GM18909 (cell line): Measurements from ENCODE around the gene GPD1L.

Source experiments
- ATAC-seq: cut with Tn5 transposase; IDR thresholded peaks from one replicate; pipeline ENCODE4 v1.9.1; 2021; ENCODE audit warnings: mild to moderate bottlenecking; ENCODE audit not compliant: unreplicated experiment, poor library complexity

Gene GPD1L

DNA sequence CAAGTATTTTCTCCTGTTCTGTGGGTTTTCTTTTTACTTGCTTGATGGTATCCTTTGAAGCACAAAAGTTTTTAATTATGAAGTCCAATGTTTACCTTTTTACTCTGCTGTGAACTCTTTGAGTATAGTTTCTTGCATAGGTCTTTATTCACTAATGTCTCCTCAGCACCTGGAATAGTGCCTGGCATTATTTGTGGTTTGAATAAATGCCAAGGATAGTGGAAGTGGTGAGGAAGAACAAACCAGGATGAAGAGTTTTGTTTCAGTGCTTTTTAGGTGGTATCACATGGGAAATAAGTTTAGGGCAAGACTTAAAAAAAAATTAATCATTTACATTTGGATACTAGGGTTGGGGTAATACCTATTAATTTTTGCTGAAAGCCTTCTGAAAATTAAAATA, 25.7 kb downstream of the GPD1L start:
- no peak for ATAC-seq

DNA sequence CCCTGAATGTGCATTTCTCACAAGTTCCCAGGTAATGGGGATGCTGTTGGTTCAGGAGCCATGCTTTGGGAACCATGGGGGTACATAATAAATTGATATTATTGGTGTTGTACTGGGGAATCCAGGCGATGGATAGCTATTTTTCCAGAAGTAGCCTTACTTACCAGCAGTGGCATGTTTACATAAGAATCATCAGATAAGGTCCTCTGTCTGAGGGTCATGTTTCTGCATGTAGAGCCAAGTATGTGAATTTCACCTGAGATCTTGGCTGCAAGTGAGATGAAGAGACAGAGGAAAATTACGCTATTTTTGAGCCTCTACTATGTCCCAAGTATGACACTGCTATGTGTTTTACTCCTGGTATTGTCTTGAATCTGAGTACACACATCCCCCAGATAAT, 26.3 kb downstream of the GPD1L start:
- ATAC-seq, result no peak

DNA sequence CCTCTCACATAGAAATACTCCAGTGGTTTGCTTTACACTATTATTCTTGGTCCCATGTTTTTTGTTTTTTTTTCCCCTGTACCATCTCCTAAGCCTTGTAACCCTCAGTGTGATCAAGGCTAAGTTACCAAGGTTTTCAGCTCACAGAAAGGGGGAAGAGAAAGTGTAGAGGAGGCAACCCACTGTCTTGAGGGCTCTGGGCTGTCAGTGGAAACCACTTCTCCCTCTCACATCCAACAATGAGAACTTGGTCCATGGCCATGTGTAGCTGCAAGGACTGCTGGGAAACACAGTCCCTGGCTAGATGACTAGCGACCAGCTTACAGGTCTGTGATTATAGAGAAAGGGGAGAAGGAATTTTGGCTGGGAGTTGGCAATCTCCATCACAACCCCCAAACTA, 30.3 kb downstream of the GPD1L start:
- ATAC-seq, result no peak

GRCh38 chr3:32137870-32138269, 31.4 kb downstream of the GPD1L start:
- ATAC-seq, result no peak

DNA sequence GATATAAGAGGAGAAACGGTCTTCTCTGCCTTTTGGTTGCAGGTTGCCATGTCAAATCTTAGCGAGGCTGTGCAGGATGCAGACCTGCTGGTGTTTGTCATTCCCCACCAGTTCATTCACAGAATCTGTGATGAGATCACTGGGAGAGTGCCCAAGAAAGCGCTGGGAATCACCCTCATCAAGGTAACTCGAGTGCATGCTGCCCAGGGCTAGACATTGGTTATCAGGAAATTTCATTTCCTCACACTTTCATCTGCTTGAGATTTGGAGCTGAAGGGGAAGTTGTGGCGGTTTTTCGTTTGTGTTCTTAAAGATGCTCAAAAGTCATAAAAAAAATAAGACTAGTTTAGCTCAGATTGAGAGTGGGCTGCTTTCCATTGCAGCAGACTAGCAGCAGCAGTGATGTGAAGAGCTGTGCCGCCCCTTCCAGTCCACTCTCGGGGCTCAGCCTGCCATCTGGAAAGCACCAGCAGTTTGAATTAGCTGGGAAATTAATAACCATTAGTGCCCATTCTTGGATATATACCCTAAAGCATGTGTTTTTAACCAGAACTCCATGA, 32.2 kb downstream of the GPD1L start:
- ATAC-seq, result no peak

DNA sequence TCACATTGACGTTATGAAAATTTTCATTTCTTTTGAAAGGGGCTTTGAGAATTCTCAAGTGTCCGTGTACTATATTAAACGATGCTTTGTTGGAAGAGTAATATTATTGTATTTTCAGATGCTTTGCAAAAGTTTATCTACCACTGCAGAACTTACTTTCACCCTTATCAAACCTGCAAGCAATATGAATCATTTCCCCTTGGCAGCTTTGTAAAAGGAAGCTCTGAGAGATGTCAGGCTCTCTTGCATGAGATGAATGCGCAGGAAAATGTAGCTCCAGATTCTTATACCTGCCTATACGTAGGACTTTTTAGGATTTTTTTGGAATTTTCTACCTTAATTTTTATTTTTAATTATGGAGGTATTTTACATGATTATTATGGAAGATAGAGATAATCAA, 34.5 kb downstream of the GPD1L start:
- ATAC-seq, result no peak

DNA sequence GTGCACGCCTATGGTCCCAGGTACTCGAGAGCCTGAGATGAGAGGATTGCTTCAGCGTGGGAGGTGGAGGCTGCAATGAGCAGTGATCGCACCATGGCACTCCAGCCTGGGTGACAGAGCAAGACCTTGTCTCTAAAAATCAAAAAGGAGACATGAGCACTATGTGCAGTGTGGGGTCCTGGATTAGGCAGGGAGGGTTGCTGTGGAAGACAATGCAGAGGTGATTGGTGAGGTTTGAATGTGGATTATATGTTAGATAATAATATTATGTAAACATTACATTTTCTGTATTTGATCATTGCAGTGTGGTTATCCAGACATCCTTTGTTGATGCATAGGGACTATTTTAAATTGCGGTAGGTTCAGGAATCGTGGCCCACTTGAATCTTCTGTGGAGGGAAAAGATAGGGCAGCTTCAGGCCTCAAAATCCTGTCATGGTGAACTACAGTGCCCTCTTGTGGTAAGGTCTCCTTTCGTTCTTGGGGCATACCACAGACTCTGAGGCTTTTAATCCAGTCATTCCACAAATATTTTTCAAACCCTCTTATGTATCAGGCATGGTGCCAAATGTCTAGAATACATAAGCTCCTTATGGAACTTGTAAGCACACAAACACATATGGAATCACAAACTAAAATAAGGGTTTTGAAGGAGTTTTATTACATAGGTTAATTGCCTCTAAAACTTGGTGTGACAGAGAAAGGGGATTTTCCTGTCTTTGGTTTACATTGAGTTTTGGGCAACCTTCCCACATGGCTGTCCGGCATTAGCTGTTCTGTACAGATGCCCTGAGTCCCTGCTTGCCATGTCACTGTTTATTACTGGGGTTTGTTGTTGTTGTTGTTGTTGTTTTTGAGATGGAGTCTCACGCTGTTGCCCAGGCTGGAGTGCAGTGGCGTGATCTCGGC, 37.7 kb downstream of the GPD1L start:
- peak; percentile 68 for ATAC-seq

DNA sequence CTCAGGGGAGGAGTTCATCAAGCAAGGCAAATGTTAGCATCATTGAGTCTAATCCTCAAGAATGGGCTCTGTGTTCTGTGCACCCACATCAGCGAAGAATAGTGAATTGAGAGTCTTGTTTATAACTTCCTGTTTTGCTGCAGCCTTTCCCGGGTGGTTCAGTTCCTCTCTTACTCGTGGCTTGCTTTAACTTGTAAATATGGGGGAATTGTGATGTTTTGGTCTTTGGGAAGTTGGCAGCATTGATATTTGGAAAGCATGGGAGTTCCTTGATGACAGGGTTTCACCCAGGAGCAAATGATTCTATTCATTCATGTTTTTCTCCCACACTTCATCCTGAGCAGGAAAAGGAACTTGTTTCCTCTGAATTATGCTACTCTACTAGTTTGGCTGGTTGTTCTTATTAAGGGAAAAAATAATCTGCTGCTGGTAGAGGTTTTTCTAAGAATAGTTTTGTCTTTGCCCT, 40.4 kb downstream of the GPD1L start:
- ATAC-seq, result no peak

DNA sequence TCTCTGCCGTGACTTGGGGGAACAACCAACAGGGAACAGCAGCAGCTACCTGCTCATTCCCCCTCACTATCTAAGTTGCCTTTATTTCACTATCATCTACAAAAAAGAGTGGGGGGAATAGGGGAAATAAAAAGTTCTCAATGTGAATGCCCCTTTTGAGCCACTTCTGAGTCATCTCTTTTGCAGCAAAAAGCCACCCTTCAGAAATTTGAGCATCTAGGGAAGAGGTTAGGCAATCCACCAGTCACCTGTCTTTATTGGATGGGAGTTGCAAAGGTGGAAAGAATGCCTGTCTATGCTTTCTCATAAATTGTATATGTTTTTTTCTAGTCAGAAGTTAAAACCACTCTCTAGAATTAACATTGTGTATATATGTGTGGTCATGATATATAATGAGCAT, 41.1 kb downstream of the GPD1L start:
- ATAC-seq, result no peak

DNA sequence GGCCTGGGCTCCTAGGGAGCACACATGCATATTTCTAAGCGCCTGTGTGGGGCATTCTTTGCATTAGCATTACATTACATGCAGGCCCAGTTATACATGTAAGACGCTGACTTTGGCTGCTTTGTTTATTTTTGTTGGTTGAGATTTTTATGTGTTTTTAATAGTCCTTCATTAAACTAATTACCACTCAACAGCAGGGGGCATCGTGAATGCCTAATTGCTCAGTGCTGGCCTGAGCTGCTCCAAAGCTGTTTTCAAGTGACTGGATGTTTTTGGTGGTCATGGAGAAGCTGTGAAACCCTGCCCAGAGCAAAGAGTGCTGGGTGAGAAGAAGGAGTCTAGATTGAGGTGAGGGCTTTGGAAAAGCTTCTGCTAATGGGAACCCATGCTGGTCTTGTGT, 41.5 kb downstream of the GPD1L start:
- no peak for ATAC-seq

DNA sequence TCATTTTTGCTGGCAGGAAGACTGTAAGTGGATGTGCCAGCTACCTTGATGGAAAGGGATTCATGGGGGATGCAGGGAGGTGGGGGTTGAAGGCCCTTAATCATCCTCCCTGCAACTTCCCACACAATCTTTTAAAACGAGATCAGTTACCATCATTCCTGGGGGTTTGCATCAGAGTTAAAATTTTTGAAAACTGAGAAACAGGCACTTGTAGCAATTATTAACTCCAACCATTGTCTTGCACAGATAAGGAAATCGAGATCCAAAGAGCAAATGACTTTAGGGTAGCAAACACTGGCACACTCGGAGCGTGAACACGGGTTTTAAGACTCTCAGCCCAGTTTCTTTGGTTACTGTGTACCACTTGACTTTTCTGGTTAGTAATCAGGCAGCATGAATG, 41.9 kb downstream of the GPD1L start:
- ATAC-seq, result no peak

- no peak for ATAC-seq
Measured at GRCh38 chr3:32153414-32154204, 47.2 kb downstream of the GPD1L start.

DNA sequence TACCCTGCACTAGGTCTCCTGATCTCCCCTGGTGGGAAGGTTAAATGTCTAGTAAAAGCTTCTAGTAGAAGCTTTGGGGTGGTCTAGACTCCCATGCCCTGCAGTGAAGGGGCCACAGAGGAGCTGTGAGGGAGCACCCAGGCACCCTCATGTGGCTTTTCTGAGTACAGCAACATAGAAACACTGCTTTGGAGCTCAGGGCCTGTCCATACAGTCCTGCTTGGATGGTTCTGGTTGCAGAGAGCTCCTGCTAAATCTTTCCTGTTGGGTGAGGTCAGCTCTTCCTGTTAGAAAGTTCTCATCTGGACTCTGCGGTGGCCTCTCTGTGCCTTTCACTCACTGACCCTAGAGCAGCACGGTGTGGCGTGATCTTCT, 47.8 kb downstream of the GPD1L start:
- peak; percentile 53 for ATAC-seq

GRCh38 chr3:32155117-32155516, 48.7 kb downstream of the GPD1L start:
- ATAC-seq, result no peak

GRCh38 chr3:32157600-32158264, 51.3 kb downstream of the GPD1L start:
- no peak for ATAC-seq

GRCh38 chr3:32160706-32161214, 54.3 kb downstream of the GPD1L start:
- no peak for ATAC-seq

DNA sequence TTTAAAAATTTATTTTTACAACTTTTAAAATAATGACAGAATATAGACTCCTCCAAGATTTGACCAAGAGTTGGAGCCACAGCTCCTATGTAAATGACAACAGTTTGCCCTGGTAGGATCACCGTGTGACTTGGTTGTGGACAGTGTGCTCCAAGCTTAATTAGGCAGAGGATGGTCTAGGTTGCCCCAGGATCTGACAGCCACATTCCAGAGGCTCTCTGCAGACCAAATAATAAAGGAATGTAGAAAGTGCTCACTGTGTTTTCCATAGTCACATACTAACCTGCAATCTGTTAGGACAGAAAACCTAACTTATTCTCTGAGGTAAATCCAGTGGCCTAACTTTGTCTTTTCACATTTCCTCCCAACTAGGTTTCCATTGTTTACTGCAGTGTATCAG, 59.0 kb downstream of the GPD1L start:
- ATAC-seq, result no peak

- no peak for ATAC-seq
Measured at GRCh38 chr3:32166654-32167053, 60.2 kb downstream of the GPD1L start.

GRCh38 chr3:32172420-32172819, 66.0 kb downstream of the GPD1L start:
- no peak for ATAC-seq

- ATAC-seq, result no peak
Measured at GRCh38 chr3:32175607-32176197, 69.3 kb downstream of the GPD1L start.
